Peyer's patch (tissue), 4 donors: Measurements from ENCODE around the gene PARD3B. TPM values are rescaled to one million over a fixed set of nuclear protein-coding genes. Genes with fewer than 3 reads are reported as not detected.

Source experiments
- DNase-seq, 3 donors: peaks; one replicate each; pipeline ENCODE4 v3.0.0-alpha.2; 2017 to 2019
- H3K27ac ChIP-seq, 4 donors: fragments of 200-600 bp; sonication (generic); one replicate each; pipeline ENCODE4 v1.5.1; 2016 to 2019
- H3K27me3 ChIP-seq, 2 donors: fragments of 200-600 bp; sonication (generic); one replicate each; pipeline ENCODE4 v1.5.1; 2019
- H3K36me3 ChIP-seq, 3 donors: fragments of 200-600 bp; sonication (generic); one replicate each; pipeline ENCODE4 v1.5.1; 2016 to 2019
- H3K4me1 ChIP-seq, 4 donors: fragments of 200-600 bp; sonication (generic); one replicate each; pipeline ENCODE4 v1.5.1; 2016 to 2019
- H3K4me3 ChIP-seq, 4 donors: fragments of 200-600 bp; sonication (generic); 1 replicate in 3 of 4; 2 replicates in 1 of 4; pipeline ENCODE4 v1.5.1; 2016 to 2019; ENCODE audit warnings: mild to moderate bottlenecking in 1 of 4
- H3K9me3 ChIP-seq, 4 donors: fragments of 200-600 bp; sonication (generic); one replicate each; pipeline ENCODE4 v1.5.1; 2016 to 2019; ENCODE audit warnings: mild to moderate bottlenecking in 1 of 4
- POLR2A ChIP-seq, 2 donors: fragments of 450-650 bp; IDR thresholded peaks; one replicate each; pipeline ENCODE4 v1.5.1; 2017; ENCODE audit warnings: antibody characterized with exemption in 2 of 2, mild to moderate bottlenecking in 2 of 2, moderate library complexity in 2 of 2
- total RNA-seq, 4 donors: library from RNA; depleted of rRNA; stranded (reverse); fragments of >200 nt; gene quantifications; one replicate each; pipeline ENCODE4 v1.1.0, GENCODE V29; 2016
- TF ChIP-seq, protein P1 (sequence below), 6 experiments: fragments of 450-650 bp in 4 of 6; fragments of 200-600 bp in 2 of 6; sonication (generic) in 1 of 6; IDR thresholded peaks; one replicate each; pipeline ENCODE4 v1.5.1; 2017 to 2019; ENCODE audit warnings: antibody characterized with exemption in 6 of 6, mild to moderate bottlenecking in 3 of 6, moderate library complexity in 1 of 6

Gene PARD3B
- total RNA-seq, 4 donors from 2014 or later: 19.6 to 52.0 (median 40.6) TPM

DNA sequence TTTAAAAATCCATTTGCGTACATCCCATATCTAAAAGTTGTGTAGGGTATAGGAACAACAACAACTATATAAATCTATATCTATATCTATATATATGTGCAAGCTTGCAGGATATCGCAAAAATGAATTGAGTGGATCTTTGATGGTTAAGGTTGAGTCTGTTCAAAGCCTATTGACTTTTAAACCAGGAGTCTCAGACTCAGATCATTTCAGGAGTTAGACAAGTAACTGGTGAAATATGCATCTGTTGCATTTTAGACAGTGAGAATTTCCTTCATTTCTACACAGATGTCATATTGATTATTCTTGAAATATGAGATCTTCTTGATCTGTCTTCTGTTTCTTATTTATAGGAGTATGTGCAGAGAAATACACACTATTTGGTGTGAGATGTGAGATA lies 66.5 kb downstream of the PARD3B start:
- no peak for DNase-seq

DNA sequence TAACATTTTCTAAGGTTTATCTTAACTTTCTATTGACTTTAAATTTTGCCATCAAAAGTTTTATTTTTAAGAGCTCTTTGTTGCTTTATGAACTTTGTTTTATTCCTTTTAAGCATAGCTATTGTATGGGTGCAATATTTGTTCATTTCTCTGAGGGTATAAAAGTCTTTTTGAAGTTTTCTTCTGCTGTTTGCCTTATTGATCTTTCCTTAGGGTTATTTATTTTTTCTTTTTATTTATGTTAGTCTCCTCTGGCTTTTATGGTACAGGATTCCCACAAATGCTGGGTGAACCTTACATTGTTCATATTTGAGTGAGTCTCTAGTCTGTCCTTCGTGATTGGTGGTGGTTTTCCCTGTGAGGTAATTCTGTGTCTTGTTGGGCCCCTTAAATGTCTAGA lies 68.4 kb downstream of the PARD3B start:
- Histone ChIP-seq H3K4me1 (no peaks in the 10 kb centered on the region), H3K4me3 (no peak overlapping the region), H3K9me3 (no peaks in the 10 kb centered on the region), H3K36me3 (no peaks in the 10 kb centered on the region), H3K27ac (no peak overlapping the region), H3K27me3 (no peaks in the 10 kb centered on the region)
- no peak for DNase-seq
- TF ChIP-seq, protein P1, sequence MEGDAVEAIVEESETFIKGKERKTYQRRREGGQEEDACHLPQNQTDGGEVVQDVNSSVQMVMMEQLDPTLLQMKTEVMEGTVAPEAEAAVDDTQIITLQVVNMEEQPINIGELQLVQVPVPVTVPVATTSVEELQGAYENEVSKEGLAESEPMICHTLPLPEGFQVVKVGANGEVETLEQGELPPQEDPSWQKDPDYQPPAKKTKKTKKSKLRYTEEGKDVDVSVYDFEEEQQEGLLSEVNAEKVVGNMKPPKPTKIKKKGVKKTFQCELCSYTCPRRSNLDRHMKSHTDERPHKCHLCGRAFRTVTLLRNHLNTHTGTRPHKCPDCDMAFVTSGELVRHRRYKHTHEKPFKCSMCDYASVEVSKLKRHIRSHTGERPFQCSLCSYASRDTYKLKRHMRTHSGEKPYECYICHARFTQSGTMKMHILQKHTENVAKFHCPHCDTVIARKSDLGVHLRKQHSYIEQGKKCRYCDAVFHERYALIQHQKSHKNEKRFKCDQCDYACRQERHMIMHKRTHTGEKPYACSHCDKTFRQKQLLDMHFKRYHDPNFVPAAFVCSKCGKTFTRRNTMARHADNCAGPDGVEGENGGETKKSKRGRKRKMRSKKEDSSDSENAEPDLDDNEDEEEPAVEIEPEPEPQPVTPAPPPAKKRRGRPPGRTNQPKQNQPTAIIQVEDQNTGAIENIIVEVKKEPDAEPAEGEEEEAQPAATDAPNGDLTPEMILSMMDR (IDR thresholded peaks at IDR 0.05): no peak
- TF ChIP-seq POLR2A (IDR thresholded peaks at IDR 0.05): no peak

More for the DNA sequence above, 66.5 kb downstream of the PARD3B start:
- no peaks in the 10 kb centered on the region for H3K27me3 ChIP-seq
- TF ChIP-seq, protein P1 (IDR thresholded peaks at IDR 0.05): no peak
- TF ChIP-seq POLR2A (IDR thresholded peaks at IDR 0.05): no peak
- H3K36me3 ChIP-seq: no peaks in the 10 kb centered on the region
- no peak overlapping the region for H3K4me3 ChIP-seq
- no peaks in the 10 kb centered on the region for H3K9me3 ChIP-seq
- no peaks in the 10 kb centered on the region for H3K4me1 ChIP-seq
- no peak overlapping the region for H3K27ac ChIP-seq

DNA sequence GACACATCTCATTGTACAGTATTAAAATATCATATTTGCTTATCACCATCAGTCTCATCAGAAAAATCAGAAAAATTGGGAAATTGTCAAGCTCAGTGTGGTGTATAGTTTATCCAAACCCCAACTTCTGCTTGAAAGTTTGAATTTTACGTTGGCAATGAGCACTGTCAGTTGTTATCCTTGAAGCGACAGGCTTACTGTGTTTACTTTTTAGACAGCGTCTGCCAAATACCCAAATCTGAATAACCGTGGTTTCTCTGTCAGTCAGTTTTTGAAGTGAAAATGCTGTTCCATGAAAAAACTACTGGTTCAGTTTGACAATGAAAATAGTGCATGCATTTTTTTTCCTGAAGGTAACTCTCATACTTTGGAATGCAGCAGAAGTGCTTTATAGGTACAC lies 70.2 kb downstream of the PARD3B start:
- H3K4me1 ChIP-seq: no peaks in the 10 kb centered on the region
- TF ChIP-seq, protein P1 (IDR thresholded peaks at IDR 0.05): no peak
- no peak for TF ChIP-seq POLR2A (IDR thresholded peaks at IDR 0.05)
- DNase-seq: no peak
- H3K27ac ChIP-seq: no peak overlapping the region
- no peaks in the 10 kb centered on the region for H3K36me3 ChIP-seq
- H3K27me3 ChIP-seq: no peaks in the 10 kb centered on the region
- no peaks in the 10 kb centered on the region for H3K9me3 ChIP-seq
- H3K4me3 ChIP-seq: no peak overlapping the region

DNA sequence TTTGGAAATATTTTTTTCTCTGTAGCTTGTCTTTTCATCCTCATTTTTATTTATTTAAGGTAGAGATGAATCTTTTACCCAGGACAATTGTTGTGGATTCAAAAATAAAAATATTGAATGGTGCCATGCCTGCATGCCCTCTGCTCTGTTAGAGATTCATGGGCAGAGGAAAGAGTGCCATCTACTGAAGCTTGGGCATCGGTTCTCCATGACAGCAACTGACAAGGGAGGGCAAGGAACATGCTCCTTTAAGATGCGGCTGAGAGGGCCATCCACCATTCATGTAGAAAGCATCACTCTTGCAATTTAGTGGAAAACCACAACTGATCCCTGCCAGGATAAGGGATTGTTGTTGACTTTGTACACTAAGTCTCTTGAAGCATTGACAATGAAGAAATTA lies 79.9 kb downstream of the PARD3B start:
- TF ChIP-seq POLR2A (IDR thresholded peaks at IDR 0.05): no peak
- TF ChIP-seq, protein P1 (IDR thresholded peaks at IDR 0.05): peak in 3 of 6 experiments; percentile 37 to 53 (median 51)
- DNase-seq: no peak
- Histone ChIP-seq H3K27ac (no peak overlapping the region), H3K4me1 (no peaks in the 10 kb centered on the region), H3K36me3 (no peaks in the 10 kb centered on the region), H3K4me3 (no peak overlapping the region), H3K27me3 (no peaks in the 10 kb centered on the region), H3K9me3 (no peaks in the 10 kb centered on the region)

DNA sequence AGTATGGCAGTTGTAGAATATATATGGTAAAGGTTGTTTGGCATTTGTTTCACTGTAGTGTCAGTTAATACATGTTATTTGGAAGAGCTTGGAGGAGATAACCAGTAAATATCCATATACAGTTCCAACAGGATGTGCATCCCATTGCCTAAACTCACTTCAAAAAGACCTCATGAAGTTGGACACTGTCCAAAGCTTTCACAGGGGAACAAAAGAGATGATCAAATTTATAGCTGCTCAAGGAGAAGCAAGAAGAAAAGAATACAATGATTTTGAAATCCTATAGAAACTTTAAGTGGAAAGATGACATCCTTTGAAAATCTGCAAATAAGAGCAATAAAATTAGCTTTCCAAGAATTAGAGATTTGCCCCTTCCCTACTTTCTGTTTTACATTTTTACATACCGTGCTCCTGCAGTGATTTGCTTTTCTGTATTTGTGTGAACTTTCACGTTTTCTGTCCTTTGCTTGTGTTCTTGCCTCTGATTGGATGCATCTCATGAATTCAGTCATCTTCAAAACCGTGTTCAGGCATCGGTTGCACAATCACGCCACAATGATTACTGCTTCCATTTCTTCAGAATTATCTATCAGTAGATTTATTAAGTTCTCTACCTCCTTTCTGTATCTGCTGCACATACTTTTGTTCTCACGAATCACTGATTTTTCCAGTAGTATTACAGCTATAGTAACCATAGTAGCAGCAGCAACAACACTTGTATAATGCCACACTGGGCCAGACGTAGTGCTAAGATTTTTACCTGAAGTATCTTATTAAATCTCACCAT lies 83.8 kb downstream of the PARD3B start:
- no peak overlapping the region for H3K4me3 ChIP-seq
- no peak for DNase-seq
- no peaks in the 10 kb centered on the region for H3K36me3 ChIP-seq
- H3K9me3 ChIP-seq: no peaks in the 10 kb centered on the region
- H3K27ac ChIP-seq: no peak overlapping the region
- H3K27me3 ChIP-seq: no peaks in the 10 kb centered on the region
- H3K4me1 ChIP-seq: no peaks in the 10 kb centered on the region
- TF ChIP-seq, protein P1 (IDR thresholded peaks at IDR 0.05): no peak
- no peak for TF ChIP-seq POLR2A (IDR thresholded peaks at IDR 0.05)
